Measurements from ENCODE around the gene AIPL1.
A peak's percentile ranks its signal among the peaks of the same experiment; 100 is the strongest.
"Not testable (repeated sequence)": the region's sequence is repeated elsewhere in the genome, so short reads cannot be mapped to it uniquely, and the experiment has no call there.

AIPL1 gene, protein sequence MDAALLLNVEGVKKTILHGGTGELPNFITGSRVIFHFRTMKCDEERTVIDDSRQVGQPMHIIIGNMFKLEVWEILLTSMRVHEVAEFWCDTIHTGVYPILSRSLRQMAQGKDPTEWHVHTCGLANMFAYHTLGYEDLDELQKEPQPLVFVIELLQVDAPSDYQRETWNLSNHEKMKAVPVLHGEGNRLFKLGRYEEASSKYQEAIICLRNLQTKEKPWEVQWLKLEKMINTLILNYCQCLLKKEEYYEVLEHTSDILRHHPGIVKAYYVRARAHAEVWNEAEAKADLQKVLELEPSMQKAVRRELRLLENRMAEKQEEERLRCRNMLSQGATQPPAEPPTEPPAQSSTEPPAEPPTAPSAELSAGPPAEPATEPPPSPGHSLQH

DNA sequence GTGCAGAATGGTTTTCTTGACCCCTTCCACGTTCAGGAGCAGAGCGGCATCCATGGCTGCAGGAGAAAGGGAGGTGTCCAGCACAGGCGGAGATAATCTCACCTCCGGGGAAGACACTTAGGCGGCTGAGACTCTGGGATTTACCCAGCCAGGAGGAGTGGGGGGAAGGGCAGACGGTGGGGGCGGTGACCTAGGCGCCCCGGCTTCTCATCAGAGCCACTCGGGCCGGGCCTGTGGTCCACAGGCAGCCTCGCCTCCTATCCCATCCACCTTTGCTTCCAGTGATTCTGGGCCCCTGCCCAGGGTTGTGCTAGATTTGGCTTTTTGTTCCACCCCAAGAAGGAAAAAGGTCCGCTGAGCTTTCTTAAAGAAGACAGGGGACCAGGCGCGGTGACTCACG is at the start of gene AIPL1:
TSS of gene AIPL1 (minus strand) at position 71 of the 400 bp plus-strand sequence. CDS start at position 54, 17 bp downstream.
- Mint-ChIP-seq H3K4me1 (peaks cover 12% of the 10 kb centered on the region), H3K27ac (peak within 1 kb of the TSS; percentile 66)
- TF ChIP-seq, protein P1, sequence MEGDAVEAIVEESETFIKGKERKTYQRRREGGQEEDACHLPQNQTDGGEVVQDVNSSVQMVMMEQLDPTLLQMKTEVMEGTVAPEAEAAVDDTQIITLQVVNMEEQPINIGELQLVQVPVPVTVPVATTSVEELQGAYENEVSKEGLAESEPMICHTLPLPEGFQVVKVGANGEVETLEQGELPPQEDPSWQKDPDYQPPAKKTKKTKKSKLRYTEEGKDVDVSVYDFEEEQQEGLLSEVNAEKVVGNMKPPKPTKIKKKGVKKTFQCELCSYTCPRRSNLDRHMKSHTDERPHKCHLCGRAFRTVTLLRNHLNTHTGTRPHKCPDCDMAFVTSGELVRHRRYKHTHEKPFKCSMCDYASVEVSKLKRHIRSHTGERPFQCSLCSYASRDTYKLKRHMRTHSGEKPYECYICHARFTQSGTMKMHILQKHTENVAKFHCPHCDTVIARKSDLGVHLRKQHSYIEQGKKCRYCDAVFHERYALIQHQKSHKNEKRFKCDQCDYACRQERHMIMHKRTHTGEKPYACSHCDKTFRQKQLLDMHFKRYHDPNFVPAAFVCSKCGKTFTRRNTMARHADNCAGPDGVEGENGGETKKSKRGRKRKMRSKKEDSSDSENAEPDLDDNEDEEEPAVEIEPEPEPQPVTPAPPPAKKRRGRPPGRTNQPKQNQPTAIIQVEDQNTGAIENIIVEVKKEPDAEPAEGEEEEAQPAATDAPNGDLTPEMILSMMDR (IDR thresholded peaks at IDR 0.05) = no peak

DNA sequence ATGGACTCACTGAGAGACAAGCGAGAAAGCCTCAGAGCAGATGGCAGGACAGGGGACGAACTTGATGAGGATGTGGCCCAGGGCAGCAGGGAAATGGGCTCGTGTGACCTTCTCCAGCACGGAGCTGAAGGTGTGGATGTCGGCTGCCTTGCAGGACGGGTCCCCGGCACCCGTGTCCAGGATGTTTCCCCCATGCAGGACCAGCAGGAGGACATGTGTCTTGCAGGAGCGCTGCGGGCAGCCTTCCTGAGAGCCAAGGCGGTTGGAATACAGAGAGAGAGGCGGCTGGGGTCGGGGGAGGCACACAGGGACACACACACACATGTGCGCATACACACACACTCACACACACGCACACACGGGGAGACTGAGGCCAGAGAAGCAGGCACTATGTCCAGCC is 48.6 kb upstream of the AIPL1 start:
- Mint-ChIP-seq H3K27me3 (ENCODE audit: low read depth, poor library complexity) (peaks cover 20% of the 10 kb centered on the region), H3K4me3 (no peak overlapping the region), H3K27ac (no peak overlapping the region), H3K9me3 (no peaks in the 10 kb centered on the region), H3K36me3 (ENCODE audit: low read depth) (no peaks in the 10 kb centered on the region), H3K4me1 (peaks cover 29% of the 10 kb centered on the region)
- no peak for DNase-seq
- TF ChIP-seq, protein P1 (IDR thresholded peaks at IDR 0.05) = no peak

More for the DNA sequence above, at the start of gene AIPL1:
- H3K9me3 Mint-ChIP-seq = peaks cover 12% of the 10 kb centered on the region
- peaks cover 36% of the 10 kb centered on the region for H3K27me3 Mint-ChIP-seq (ENCODE audit: low read depth, poor library complexity)
- H3K4me3 Mint-ChIP-seq = no peak within 1 kb of the TSS
- no peaks in the 10 kb centered on the region for H3K36me3 Mint-ChIP-seq (ENCODE audit: low read depth)
- no peak for DNase-seq

DNA sequence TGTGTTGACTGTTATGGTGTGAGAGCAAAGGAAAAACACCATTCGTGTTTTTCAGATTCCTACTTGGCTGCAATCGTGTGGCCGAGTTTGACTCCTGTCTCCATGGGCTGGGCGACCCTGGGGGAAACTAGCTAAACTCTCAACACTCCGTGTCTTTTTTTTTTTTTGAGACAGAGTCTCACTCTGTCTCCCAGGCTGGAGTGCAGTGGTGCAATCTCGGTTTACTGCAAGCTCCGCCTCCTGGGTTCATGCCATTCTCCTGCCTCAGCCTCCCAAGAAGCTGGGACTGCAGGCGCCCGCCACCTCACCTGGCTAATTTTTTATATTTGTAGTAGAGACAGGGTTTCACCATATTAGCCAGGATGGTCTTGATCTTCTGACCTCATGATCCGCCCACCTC is 47.9 kb upstream of the AIPL1 start:
- Mint-ChIP-seq H3K27me3 (ENCODE audit: low read depth, poor library complexity) (peaks cover 20% of the 10 kb centered on the region), H3K4me1 (peaks cover 23% of the 10 kb centered on the region)
- DNase-seq; H3K36me3 Mint-ChIP-seq (ENCODE audit: low read depth); H3K27ac Mint-ChIP-seq; H3K9me3 Mint-ChIP-seq; H3K4me3 Mint-ChIP-seq: not testable (repeated sequence)

DNA sequence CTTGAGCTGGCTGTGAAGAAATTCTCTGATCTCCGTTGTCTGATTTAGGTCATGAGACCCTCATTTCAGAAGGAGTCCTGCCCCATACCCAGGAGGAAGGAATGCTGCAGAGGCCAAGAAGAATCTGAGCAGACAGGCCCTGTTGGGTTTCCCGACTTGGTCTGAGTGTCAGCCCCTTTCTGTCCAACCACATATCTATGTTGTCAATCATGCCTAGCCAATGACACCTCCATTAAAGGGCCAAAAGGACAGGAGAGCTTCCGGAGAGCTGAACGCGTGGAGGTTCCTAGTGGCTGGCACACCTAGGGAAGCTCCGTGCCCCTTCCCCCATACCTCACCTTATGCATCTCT is 47.2 kb upstream of the AIPL1 start:
- TF ChIP-seq, protein P1 (IDR thresholded peaks at IDR 0.05) = no peak
- Mint-ChIP-seq H3K27ac (no peak overlapping the region), H3K36me3 (ENCODE audit: low read depth) (no peaks in the 10 kb centered on the region), H3K4me1 (peaks cover 28% of the 10 kb centered on the region), H3K27me3 (ENCODE audit: low read depth, poor library complexity) (peaks cover 23% of the 10 kb centered on the region), H3K9me3 (no peaks in the 10 kb centered on the region), H3K4me3 (no peak overlapping the region)
- no peak for DNase-seq

DNA sequence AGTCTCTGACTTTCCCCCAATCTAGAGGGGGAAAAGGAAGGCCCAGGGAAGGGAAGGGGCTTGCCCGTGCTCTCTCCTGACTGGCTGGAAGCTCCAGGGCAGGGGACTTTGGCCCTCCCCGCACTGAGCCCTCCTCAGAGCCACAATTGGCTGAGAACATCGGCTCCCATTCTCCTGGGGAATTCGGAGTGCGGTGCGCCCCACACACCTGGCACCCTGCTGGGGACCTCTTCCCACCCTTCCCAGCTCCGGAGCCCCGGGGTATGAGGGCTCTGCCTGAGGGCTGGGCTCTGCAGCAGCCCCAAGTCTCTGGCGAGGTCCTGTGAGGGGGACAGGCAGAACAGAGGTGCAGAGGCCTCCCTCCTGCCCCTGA is 45.4 kb upstream of the AIPL1 start:
- TF ChIP-seq, protein P1 (IDR thresholded peaks at IDR 0.05) = no peak
- Mint-ChIP-seq H3K27ac (no peak overlapping the region), H3K9me3 (no peaks in the 10 kb centered on the region), H3K27me3 (ENCODE audit: low read depth, poor library complexity) (peaks cover 30% of the 10 kb centered on the region), H3K36me3 (ENCODE audit: low read depth) (no peaks in the 10 kb centered on the region), H3K4me3 (no peak overlapping the region), H3K4me1 (peaks cover 37% of the 10 kb centered on the region)
- no peak for DNase-seq

DNA sequence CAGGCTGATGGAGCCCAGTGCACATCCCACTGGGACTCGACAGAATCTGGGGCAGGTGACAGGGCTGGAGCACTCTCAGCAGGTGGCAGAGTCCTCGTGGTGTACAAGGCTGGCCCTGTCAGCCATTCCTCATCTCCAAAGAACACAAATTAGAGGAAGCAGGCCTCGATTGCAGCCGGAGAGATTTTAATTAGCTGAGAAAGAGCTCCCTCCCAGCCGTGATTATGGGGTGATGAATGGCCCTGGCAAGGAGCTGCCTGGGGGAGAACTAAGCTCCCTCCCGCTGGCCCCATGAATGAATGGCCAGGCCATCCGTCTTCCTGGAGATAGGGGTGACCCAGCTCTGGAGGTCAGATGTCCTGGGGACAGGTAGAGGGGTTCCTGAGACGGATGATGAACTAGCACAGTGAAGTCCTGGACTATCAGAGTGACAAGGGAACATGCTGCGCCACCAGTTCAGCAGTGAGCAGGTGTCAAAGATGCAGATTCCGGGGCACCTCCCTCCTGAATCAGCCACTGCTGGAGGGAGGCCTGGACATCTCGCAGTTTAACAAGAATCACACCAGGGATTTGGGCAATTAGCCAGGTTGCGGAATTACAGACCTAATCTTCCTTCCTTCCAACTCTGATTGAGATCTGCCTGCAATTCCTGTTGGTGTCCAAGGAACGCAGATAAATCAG is 44.8 kb upstream of the AIPL1 start:
- Mint-ChIP-seq H3K4me1 (peaks cover 41% of the 10 kb centered on the region), H3K36me3 (ENCODE audit: low read depth) (no peaks in the 10 kb centered on the region), H3K9me3 (no peaks in the 10 kb centered on the region), H3K27me3 (ENCODE audit: low read depth, poor library complexity) (peaks cover 30% of the 10 kb centered on the region), H3K4me3 (no peak overlapping the region), H3K27ac (peak overlapping the region; percentile 78)
- no peak for DNase-seq
- TF ChIP-seq, protein P1 (IDR thresholded peaks at IDR 0.05) = no peak
